Endothelial cell (in vitro differentiated cells): ENCODE results near the gene SESN3. TPM values are rescaled to one million over a fixed set of nuclear protein-coding genes. Genes with fewer than 3 reads are reported as not detected.

Experiments
- DNase-seq: peaks from one replicate; pipeline ENCODE4 v3.0.0; 2021; ENCODE audit warnings: low spot score
- H3K27ac Mint-ChIP-seq: one replicate; pipeline ENCODE4 v1.8.0; 2021; ENCODE audit warnings: mixed read lengths, inconsistent platforms; ENCODE audit not compliant: unreplicated experiment
- H3K27me3 Mint-ChIP-seq: one replicate; pipeline ENCODE4 v1.8.0; 2021; ENCODE audit warnings: mild to moderate bottlenecking, moderate library complexity, mixed read lengths, inconsistent platforms; ENCODE audit not compliant: unreplicated experiment
- H3K36me3 Mint-ChIP-seq: one replicate; pipeline ENCODE4 v1.8.0; 2021; ENCODE audit warnings: mild to moderate bottlenecking, low read depth, mixed read lengths, inconsistent platforms; ENCODE audit not compliant: unreplicated experiment
- H3K4me1 Mint-ChIP-seq: one replicate; pipeline ENCODE4 v1.8.0; 2021; ENCODE audit warnings: mild to moderate bottlenecking, mixed read lengths, inconsistent platforms; ENCODE audit not compliant: unreplicated experiment
- H3K4me3 Mint-ChIP-seq: one replicate; pipeline ENCODE4 v1.8.0; 2021; ENCODE audit warnings: mild to moderate bottlenecking, mixed read lengths, inconsistent platforms; ENCODE audit not compliant: unreplicated experiment
- H3K9me3 Mint-ChIP-seq: one replicate; pipeline ENCODE4 v1.8.0; 2021; ENCODE audit warnings: mixed read lengths, inconsistent platforms; ENCODE audit not compliant: unreplicated experiment
- CTCF ChIP-seq: fragments of 200-600 bp; sonication (generic); IDR thresholded peaks from one replicate; pipeline ENCODE4 v1.5.0; 2021; ENCODE audit warnings: antibody characterized with exemption; ENCODE audit not compliant: unreplicated experiment
- total RNA-seq: library from RNA; stranded (reverse); fragmentation: NEBNext Ultra II Directional; extraction: Animal tissue kit (Norgen Biotek cat#: 25700); gene quantifications from one replicate; pipeline ENCODE4 v1.2.1, GENCODE V29; 2021; ENCODE audit not compliant: unreplicated experiment

Gene SESN3
- total RNA-seq, 1 donor from 2014 or later, result 94.5 TPM

- TF ChIP-seq CTCF, result no peak
- Mint-ChIP-seq H3K36me3 (no peaks in the 10 kb centered on the region), H3K4me1 (no peaks in the 10 kb centered on the region), H3K9me3 (no peaks in the 10 kb centered on the region), H3K4me3 (no peak overlapping the region), H3K27me3 (no peaks in the 10 kb centered on the region), H3K27ac (no peak overlapping the region)
- no peak for DNase-seq
Observed at GRCh38 chr11:95132956-95133355, 98.0 kb downstream of the SESN3 start.

- no peaks in the 10 kb centered on the region for H3K4me1 Mint-ChIP-seq
- H3K36me3 Mint-ChIP-seq, result no peaks in the 10 kb centered on the region
- H3K4me3 Mint-ChIP-seq, result no peak overlapping the region
- no peaks in the 10 kb centered on the region for H3K27me3 Mint-ChIP-seq
- no peaks in the 10 kb centered on the region for H3K9me3 Mint-ChIP-seq
- no peak for TF ChIP-seq CTCF
- H3K27ac Mint-ChIP-seq, result no peak overlapping the region
- DNase-seq, result no peak
Observed at GRCh38 chr11:95128602-95129001, 102.4 kb downstream of the SESN3 start.

GRCh38 chr11:95123556-95123955 lies 107.4 kb downstream of the SESN3 start:
- Mint-ChIP-seq H3K27ac (no peak overlapping the region), H3K4me3 (no peak overlapping the region), H3K9me3 (no peaks in the 10 kb centered on the region), H3K36me3 (no peaks in the 10 kb centered on the region), H3K4me1 (peaks cover 3% of the 10 kb centered on the region), H3K27me3 (peaks cover 3% of the 10 kb centered on the region)
- no peak for DNase-seq
- no peak for TF ChIP-seq CTCF

GRCh38 chr11:95121698-95122097 lies 109.3 kb downstream of the SESN3 start:
- Mint-ChIP-seq H3K36me3 (no peaks in the 10 kb centered on the region), H3K4me1 (peaks cover 3% of the 10 kb centered on the region), H3K4me3 (no peak overlapping the region), H3K27me3 (peaks cover 3% of the 10 kb centered on the region), H3K9me3 (no peaks in the 10 kb centered on the region), H3K27ac (no peak overlapping the region)
- DNase-seq, result no peak
- TF ChIP-seq CTCF, result no peak

GRCh38 chr11:95119361-95120060 lies 111.5 kb downstream of the SESN3 start:
- Mint-ChIP-seq H3K4me3 (no peak overlapping the region), H3K4me1 (peaks cover 3% of the 10 kb centered on the region), H3K9me3 (no peaks in the 10 kb centered on the region), H3K36me3 (no peaks in the 10 kb centered on the region), H3K27me3 (peaks cover 3% of the 10 kb centered on the region), H3K27ac (no peak overlapping the region)
- no peak for TF ChIP-seq CTCF
- no peak for DNase-seq
